ENCODE results near the gene SMIM26.
"Not testable (repeated sequence)": the region's sequence is repeated elsewhere in the genome, so short reads cannot be mapped to it uniquely, and the experiment has no call there.

The SMIM26 gene, protein sequence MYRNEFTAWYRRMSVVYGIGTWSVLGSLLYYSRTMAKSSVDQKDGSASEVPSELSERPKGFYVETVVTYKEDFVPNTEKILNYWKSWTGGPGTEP

DNA sequence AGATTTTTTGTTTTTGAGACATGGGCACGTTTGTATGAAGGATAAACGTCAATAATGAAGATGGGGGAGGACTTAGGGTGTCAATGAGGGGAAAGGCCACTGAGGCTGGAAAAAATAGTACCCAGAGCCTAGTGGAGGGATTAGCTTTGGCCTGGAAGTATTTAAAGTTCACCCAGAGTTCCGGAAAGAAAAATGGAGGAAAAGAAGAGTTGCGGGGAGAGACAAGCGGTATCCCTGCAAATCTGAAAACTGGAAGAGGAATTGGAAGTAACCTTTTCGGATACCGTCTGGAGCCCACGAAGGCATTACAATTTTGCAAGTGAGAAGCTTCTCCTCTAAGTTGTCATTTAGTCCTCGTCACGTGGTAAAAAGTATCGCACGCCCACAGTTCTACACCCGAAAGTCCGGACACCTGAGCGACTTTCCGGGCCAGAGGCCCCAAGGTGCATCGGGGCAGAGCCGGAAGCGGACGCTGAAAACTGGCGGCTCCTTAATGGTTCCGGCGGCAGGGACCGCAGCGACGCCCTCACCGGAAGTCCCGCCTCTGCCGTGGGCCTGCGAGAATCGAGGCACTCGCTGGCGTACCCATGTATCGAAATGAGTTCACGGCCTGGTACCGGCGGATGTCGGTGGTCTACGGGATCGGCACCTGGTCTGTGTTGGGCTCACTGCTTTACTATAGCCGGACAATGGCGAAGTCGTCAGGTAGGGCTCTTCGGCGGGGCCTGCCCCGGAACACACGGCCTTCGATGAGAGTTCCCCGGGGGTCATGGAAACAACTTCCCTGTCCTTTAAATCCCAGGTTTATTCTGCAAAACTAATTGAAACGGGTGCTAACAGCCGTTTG is at the start of gene SMIM26:
Gene SMIM26 (plus strand): TSS at position 541 of the 847 bp plus-strand sequence. CDS start 47 bp downstream, at position 588.
- DNase-seq (ENCODE audit: low read depth) = peak; percentile 90

DNA sequence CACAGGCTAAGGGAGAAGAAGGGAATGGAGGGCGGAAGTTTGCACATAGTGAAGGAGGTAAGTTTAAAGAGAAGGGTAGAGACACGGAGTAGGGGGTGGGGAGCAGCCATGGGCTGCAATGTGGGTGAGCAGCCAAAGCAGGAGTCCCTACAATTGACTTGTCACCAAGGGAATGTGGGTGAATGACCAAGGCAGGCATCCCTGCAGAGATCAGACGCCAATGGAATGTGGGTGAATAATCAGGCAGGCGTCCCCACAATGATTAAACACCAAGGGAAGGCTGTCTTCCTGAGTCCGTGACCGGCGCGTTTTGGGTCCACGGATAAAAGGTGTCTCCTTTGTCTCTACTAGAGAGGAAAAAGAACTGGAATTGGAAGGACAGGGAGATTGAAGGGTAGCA is 45.2 kb upstream of the SMIM26 start:
- not testable (repeated sequence) for DNase-seq (ENCODE audit: low read depth)

DNA sequence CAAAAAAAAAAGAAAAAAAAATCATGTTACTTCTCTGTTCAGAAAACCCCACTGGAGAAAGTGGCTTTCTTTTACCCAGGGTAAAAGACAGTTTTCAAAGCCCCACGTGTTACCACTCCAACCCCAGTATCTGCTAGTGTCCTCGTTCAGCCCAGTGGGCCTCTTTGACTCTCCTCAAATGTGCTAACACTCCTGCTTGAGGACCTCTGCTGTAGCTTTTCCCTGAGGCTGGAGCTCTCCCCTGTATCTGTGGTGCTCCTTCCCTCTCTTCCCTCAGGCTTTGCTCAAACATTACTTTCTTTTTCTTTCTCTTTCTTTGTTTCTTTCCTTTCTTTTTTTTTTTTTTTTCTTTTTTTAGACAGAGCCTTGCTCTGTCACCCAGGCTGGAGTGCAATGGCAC is 44.2 kb upstream of the SMIM26 start:
- no peak for DNase-seq (ENCODE audit: low read depth)

DNA sequence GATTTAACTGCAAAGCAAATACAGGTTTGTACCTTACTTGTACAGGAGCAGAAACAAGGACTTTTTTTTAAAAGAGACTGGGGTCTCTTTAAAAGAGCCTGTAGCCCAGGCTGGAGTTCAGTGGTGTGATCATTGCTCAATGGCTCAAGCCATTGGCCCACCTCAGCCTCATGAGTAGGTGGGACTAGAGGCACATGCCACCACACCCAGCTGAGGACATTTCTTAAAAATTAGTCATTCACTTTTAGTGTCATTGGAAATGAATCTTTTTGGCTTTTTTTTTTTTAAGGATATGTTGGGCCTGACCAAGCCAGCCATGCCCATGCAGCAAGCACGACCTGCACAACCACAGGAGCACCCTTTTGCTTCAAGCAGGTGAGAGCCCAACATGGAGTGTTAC is 42.6 kb upstream of the SMIM26 start:
- no peak for DNase-seq (ENCODE audit: low read depth)

DNA sequence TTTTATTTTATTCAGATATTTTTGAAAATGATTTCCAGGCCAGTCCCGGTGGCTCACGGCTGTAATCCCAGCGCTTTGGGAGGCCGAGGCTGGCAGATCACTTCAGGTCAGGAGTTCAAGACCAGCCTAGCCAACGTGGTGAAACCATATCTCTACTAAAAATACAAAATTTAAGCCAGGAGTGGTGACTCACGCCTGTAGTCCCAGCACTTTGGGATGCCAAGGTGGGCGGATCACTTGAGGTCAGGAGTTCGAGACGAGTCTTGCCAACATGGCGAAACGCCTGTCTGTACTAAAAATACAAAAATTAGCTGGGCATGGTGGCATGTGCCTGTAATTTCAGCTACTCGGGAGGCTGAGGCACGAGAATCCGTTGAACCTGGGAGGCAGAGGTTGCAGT is 40.5 kb upstream of the SMIM26 start:
- DNase-seq (ENCODE audit: low read depth) = not testable (repeated sequence)

DNA sequence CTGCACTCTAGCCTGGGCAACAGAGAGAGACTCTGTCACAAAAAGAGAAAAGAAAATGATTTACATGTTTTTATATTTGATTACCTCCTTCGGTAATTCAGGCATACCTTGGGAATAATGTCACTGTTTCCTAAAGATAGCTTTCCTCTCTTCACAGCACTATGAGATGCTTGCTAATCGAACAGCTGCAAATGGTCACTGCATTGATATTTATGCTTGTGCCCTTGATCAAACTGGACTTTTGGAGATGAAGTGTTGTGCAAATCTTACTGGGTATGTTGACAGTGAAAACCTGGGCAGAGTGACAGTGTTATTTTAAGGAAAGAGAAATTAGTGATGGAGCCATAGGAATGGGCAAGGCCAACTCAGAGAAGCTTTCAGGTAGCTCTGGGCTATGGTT is 39.9 kb upstream of the SMIM26 start:
- DNase-seq (ENCODE audit: low read depth) = no peak

DNA sequence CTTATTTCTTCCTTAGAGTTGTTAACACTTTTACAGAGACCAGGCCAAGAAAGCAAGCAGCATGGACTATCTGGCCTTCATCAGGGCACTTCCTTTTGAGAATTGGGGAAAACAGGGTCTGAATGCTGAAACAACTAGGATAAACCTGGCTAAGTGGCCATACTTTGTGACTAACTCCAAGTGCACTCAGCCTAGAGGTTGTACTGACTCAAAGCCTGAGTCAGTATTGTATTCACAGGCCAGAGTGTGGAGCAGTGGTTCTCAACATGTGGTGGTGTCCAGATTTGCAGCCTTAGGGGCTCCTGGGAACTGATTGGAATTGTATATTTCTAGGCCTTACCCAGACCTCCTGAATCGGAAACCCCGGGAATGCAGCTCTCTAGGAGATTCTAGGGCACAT is 39.4 kb upstream of the SMIM26 start:
- DNase-seq (ENCODE audit: low read depth) = no peak

DNA sequence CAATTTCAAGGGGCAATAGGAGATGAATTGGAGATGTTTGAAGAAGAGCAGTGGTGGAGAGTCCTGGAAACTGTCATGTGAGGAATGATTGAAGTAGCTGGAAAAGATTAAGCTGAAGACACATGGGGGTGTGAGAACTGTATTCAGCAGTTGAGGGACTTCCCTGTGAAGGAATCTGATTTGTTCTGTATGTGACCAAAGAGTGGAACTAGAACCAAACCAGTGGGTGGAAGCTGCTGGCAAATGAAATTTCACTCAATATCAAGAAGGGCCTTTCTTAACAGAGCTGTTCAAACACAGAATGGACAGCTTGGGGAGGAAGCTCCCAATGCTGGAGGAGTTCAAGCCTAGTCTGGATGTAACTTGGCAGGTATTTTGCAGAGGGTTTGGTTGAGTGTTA is 38.2 kb upstream of the SMIM26 start:
- no peak for DNase-seq (ENCODE audit: low read depth)

DNA sequence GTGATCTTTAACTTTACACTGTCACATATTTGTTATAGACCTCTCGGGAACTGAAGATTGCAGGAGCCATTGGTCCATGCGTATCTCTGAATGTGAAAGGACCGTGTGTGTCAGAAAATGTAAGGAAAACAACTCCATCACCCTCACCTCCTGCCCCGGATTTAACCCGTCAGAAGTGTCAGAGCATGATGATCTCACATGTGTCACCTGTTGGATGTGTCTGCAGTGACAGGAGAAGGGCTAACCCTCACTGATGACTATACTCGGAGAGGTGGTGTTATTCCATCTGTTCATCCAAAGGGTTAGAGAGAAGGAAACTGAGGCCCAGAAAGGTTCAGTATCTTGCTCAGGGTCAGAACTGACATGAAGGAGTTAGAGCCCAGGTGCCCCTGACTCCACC is 34.6 kb upstream of the SMIM26 start:
- DNase-seq (ENCODE audit: low read depth) = no peak

DNA sequence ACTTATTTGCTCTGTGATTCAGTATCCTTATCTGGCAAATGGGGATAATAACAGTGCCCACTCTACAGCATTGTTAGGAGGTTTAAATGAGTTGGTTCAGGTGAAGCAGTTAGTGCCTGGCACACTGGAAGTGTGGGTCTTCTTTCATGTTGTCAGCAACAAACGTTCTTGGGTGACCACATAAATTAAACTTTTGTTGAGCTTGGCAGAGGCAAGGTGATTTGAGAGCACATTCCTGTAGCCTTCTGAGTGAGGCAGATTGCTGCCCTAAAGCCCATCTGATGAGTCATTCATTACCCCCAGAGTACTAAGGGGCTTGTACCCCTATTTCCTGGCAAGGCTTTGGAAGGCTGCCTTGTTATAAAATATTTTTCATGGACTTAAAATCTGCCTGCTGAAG is 33.7 kb upstream of the SMIM26 start:
- no peak for DNase-seq (ENCODE audit: low read depth)

DNA sequence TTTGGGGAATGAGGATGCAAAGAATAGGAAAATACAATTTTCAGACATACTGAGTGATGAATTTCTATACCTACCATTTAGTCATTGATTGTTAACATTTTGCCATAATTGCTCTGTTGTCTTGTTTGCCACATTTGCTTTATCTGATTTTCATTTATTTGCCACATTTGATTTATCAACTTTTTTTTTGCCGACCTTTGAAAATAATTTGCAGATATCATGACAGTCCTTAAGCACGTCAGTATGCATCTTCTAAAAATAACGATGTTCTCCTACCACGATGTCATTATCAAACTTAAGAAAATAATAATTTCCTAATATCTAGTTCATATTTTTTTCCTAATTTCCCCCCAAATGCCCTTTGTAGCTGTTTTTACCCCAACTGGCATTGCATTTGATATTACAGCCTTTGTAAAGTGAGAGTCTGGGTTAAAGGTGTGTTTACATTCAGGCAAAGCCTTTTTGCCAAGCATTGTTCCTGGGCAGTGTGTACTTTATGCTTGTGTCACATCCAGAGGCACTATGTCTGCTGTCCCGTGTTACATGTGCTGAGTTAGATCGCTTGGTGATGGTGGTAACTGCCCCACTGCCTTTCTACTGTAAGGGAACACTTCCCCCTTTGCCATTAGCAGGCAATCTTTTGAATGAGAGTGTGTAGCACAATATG is 33.1 kb upstream of the SMIM26 start:
- no peak for DNase-seq (ENCODE audit: low read depth)

DNA sequence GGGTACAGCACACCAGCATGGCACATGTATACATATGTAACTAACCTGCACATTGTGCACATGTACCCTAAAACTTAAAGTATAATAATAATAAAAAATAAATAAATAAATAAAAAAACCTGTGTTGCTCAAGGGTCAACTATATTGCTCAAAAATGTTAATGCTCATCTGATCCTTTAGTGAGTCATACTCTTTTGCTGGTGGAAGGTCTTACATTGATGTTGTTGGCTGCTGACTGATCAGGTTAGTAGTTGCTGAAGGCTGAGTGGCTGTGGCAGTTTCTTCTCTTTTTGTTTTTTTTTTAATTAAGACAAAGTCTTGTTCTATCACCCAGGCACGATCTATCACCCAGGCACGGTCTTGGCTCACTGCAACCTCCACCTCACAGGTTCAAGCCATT is 29.6 kb upstream of the SMIM26 start:
- no peak for DNase-seq (ENCODE audit: low read depth)

DNA sequence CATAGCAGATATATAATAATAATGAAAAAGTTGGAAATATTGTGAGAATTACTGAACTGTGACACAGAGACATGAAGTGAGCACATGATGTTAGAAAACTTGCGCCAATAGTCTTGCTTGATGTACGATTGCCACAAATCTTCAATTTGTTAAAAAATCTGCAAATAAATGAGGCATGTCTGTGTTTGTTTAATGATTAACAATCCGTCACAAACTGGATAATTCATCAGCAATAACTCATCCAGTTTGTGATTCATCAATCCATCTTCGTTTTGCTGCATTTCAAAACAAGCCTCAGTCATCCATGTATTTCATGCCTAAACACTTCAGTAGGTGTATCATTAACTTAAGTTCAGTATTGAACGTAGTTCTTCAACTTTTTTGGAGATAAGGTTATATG is 25.5 kb upstream of the SMIM26 start:
- DNase-seq (ENCODE audit: low read depth) = no peak

DNA sequence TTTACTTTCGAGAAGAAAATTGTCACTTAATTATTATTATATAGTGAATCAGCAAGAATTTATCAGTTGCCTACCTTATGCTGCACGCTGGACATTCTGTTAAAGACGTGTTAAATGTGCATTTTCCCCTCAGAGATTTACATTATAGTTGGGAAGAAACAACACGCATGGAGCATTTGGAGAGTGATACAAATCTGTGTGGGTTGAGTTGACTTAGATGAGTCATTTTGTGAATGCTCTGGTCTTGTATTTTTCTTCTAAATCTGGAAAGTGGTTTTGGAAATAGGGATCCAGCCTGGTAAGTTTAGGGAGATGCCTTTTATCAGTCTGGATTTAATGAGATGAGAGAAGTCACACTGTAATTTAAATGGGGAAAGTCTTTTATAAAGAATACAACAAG is 24.0 kb upstream of the SMIM26 start:
- DNase-seq (ENCODE audit: low read depth) = no peak

DNA sequence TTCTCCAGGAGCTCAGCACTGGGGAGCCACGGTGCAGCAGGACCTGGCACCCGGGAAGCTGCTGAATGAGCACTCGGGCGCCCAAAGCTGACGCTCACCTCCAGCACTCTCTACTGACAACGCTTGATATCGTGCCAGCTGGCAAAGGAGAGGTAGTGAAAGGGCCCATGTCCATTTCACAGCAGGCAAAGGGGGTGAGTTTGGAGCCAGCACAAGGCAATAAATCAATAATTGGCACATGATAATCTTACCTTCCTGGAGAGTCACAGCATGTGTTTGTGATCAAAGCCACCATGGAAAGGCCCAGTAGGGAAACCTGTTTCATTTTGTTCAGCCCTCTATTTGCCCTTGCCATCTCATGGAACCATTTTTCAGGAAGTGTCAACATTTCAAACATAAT is 23.3 kb upstream of the SMIM26 start:
- DNase-seq (ENCODE audit: low read depth) = no peak

DNA sequence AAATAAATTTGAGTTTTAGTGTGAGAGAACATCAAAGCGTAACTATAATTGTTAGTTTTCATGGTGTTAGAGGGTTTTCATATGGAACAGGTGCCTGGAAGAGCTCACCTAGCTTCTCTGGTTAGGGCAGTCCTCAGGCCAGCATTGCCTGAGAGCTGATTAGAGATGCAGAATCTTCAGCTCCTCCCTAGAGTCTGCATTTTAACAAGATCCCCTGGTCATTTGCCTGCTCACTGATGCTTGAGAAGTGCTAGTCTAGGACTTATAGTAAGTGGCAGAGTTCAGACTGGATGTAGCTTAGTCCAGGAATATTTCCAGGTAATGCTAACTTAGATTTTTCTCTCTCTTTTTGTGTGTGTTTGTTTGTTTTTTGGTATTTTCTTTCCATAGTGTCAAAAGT is 21.7 kb upstream of the SMIM26 start:
- no peak for DNase-seq (ENCODE audit: low read depth)

DNA sequence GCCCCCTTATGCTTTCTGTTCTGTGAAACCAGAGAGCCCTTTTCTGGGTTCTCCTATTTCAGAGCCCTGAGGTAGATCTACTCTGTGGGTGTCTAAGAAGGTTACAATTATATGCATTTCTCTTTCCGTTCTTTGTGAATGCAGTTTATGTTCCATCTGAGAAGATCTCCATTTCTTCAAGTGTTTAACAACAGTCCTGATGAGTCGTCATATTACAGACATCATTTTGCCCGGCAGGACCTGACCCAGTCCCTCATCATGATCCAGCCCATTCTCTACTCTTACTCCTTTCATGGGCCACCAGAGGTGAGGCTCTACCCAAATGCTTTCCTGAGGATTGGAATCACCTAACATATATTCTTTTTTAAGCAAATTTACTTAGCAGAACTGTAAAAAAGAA is 18.8 kb upstream of the SMIM26 start:
- no peak for DNase-seq (ENCODE audit: low read depth)

DNA sequence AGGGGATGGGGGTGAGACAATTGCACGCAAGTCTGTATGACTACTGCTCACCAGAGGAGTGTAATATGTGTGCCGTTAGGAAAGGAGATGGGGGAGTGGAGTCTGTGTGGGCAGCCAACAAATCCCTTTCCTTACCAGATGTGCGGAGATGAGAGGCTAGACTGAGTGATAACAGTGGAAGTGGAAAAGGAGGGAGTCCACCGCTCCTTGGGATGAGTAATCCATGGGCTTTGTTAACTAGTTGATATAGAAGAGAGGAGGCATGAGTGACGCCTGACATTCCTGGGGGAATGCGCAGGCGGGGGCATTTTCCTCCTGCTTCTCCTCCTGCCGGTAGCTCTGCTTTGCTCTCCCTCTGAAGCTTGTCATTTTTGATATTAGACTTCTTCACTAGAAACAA is 13.5 kb upstream of the SMIM26 start:
- no peak for DNase-seq (ENCODE audit: low read depth)

DNA sequence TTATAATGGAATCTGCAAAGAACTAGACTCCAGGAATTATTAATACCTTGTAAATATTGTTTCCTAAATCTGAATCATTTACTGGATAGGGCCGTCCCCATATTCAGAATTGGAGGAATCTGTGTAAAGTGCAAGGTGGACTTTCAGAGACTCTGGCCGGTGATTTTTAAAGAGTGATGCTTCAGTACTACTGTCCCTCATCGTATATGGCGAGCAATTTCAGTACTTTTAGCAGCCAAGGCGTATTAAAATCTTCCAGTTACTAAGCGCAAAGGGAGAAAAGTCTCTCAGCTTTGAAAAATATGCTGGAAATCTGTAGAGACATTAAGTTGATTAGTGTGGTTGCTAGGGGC is 483 bp downstream of the SMIM26 start:
- no peak for DNase-seq (ENCODE audit: low read depth)

DNA sequence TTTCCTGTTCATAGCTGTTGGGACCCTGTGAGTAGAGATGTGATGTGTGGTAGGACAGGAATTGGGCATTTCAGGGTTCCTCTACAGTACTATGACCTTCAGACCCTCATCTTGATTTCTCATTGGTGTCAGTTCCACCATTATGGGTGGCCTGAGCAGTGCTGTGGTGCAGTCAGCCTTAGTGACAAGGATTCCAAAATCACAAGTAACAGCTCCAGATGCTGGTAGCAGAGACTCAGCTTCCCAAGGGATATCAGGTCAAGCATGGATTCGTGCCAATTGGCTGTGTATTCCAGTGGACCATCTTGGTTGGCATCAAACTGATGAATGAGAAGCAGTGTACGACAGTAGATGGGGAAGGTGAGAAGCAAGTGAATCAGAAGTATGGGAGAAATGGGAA is 3.8 kb downstream of the SMIM26 start:
- no peak for DNase-seq (ENCODE audit: low read depth)

DNA sequence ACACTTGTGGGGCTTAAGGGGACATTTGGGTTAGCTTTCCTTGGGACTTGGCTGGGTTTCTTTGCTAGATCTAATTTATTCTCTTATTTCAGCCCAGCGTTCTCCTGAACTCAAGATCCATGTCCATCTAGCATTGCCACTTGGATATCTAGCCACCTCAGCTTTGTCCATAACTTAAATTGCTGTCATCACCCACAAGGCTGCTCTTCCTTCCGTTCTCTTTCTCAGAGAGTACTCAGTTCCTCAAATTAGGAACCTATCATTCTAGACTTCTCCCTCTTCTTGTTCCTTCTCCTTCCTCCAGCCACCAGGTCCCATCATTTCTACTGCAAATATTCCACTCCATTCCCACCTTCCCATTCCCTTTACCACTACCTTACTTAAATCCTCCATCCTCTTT is 4.3 kb downstream of the SMIM26 start:
- no peak for DNase-seq (ENCODE audit: low read depth)

DNA sequence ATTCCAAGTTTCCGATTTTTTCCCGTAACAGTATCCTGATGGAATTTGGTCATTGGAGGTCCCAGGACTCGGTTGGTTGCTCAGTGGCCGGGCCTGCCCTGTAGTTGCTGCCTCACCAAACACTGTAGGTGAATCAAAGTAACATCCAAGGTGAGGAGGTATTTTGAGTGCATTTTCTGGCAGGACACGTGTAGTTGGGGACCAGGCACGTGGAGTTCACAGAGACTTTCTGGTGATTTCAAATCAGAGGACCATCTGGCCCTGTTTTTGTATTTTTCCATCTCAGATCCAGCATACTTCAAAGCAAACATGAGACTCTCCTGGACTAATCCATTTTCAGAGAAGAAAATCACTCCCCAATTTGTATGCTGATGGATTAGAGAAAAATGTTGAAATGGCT is 10.7 kb downstream of the SMIM26 start:
- DNase-seq (ENCODE audit: low read depth) = no peak

DNA sequence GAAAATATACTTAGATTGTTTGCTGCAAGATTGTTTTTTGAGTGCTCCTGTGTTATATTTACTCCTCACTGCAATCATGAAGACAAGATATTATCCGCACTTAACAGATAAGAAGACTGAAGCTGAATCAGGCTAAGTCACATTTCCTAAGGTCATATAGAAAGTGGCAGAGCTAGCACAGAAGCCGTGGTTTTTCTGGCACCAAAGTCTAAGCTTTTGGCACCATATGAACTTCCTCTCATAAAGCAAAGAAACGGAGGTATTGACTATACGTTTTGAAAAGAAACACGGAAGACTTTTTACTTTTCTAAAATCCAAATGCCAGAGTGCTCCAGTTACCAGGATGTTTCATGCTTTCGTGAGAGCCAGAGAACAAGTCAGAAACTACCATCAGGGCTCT is 11.3 kb downstream of the SMIM26 start:
- DNase-seq (ENCODE audit: low read depth) = no peak

DNA sequence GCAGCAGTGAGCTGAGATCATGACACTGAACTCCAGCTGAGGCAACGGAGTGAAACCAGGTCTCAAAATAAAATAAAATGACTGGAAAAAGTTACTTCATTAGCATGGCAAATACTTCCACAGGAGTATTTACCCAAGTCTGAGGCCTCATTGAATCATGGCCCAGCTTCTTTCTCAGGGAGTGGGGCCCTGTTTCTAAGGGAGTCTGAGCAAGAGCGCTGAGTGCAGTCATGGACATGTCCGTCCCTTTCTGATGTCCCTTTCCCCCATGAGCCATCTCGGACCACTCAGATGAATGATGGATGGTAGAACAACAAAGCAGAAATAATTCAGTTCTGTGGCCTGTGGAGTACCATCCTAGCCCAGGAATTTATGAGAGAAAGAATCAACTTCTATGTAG is 12.8 kb downstream of the SMIM26 start:
- DNase-seq (ENCODE audit: low read depth) = no peak

All from stimulated activated CD4-positive, alpha-beta T cell treated with anti-CD3 and anti-CD28 coated beads, Interleukin-2, amount 100 ng/mL, for 4 hours (primary cell).